ENCODE data around the gene C1orf226. TPM values are rescaled to one million over a fixed set of nuclear protein-coding genes. Genes with fewer than 3 reads are reported as not detected.

C1orf226 gene
- total and polyA plus RNA-seq, 2 experiments from 2014 or later, result 2.8 to 6.6 TPM

- DNase-seq (ENCODE audit: low spot score), result no peak
- no peaks in the 10 kb centered on the region for H3K9me2 ChIP-seq (replicated peaks; ENCODE audit: insufficient read depth)
Observed at GRCh38 chr1:162367073-162367472, 14.5 kb upstream of the C1orf226 start.

DNA sequence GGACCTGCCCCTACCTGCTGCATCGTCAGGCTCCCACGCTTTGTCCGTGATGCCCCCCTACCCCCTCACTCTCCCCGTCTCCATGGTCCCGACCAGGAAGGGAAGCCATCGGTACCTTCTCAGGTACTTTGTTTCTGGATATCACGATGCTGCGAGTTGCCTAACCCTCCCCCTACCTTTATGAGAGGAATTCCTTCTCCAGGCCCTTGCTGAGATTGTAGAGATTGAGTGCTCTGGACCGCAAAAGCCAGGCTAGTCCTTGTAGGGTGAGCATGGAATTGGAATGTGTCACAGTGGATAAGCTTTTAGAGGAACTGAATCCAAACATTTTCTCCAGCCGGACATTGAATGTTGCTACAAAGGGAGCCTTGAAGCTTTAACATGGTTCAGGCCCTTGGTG lies 13.8 kb upstream of the C1orf226 start:
- WGBS (ENCODE audit: low lambda C conversion rate, missing lambda C conversion rate), result 76% methylated on average over 10 of the region's 10 CpGs
- H3K9me3 ChIP-seq (ENCODE audit: low read depth), result no peaks in the 10 kb centered on the region
- TF ChIP-seq EZH2phosphoT487 (IDR thresholded peaks at IDR 0.05; ENCODE audit: low read depth, severe bottlenecking, unreplicated experiment), result no peak
- TF ChIP-seq CTCF (IDR thresholded peaks at IDR 0.05; ENCODE audit: poor library complexity), result no peak
- TF ChIP-seq EZH2 (IDR thresholded peaks at IDR 0.05; ENCODE audit: borderline replicate concordance), result no peak
- no peak overlapping the region for H3K4me2 ChIP-seq
- H3K9me2 ChIP-seq (replicated peaks; ENCODE audit: insufficient read depth), result no peaks in the 10 kb centered on the region
- H2AFZ ChIP-seq, result no peak overlapping the region
- H3K27ac ChIP-seq, result no peak overlapping the region
- H3K4me3 ChIP-seq, result no peak overlapping the region
- H3K27me3 ChIP-seq, result no peaks in the 10 kb centered on the region
- H3K36me3 ChIP-seq (replicated peaks; ENCODE audit: insufficient read depth, low read depth), result no peaks in the 10 kb centered on the region
- no peaks in the 10 kb centered on the region for H3K79me2 ChIP-seq
- H3K4me1 ChIP-seq (ENCODE audit: insufficient read depth), result peaks cover 7% of the 10 kb centered on the region
- H4K20me1 ChIP-seq (ENCODE audit: insufficient read depth, poor library complexity, severe bottlenecking), result no peaks in the 10 kb centered on the region
- DNase-seq (ENCODE audit: low spot score), result no peak

More at GRCh38 chr1:162367073-162367472, 14.5 kb upstream of the C1orf226 start:
- Histone ChIP-seq H3K4me1 (ENCODE audit: insufficient read depth) (peaks cover 7% of the 10 kb centered on the region), H3K4me2 (no peak overlapping the region), H3K4me3 (no peak overlapping the region), H4K20me1 (ENCODE audit: insufficient read depth, poor library complexity, severe bottlenecking) (no peaks in the 10 kb centered on the region), H3K36me3 (replicated peaks; ENCODE audit: insufficient read depth, low read depth) (no peaks in the 10 kb centered on the region), H2AFZ (no peak overlapping the region), H3K9me3 (ENCODE audit: low read depth) (no peaks in the 10 kb centered on the region), H3K27me3 (no peaks in the 10 kb centered on the region), H3K27ac (no peak overlapping the region), H3K79me2 (no peaks in the 10 kb centered on the region)
- no peak for TF ChIP-seq EZH2 (IDR thresholded peaks at IDR 0.05; ENCODE audit: borderline replicate concordance)
- TF ChIP-seq CTCF (IDR thresholded peaks at IDR 0.05; ENCODE audit: poor library complexity), result no peak
- no peak for TF ChIP-seq EZH2phosphoT487 (IDR thresholded peaks at IDR 0.05; ENCODE audit: low read depth, severe bottlenecking, unreplicated experiment)
- 98% methylated on average over 36 of the region's 36 CpGs for WGBS (ENCODE audit: low lambda C conversion rate, missing lambda C conversion rate)

DNA sequence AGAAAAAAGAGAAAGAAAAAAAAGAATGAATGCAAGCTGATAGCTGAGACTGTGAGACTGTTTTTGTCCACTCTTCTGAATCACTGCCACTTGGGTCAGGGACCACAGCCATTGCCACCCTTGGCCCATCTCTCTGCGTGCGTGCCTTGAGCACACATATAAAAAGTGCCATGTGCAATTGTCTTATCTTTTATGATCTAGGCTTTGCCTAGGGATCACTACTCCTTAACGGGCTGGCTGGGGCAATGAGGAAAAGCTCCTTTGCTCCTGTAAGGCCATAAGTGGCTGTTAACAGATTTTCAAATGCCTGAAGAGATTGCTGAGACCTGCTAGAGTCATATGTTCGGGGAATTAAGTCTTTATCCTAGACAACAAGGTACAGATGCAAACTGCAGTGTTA lies 13.1 kb upstream of the C1orf226 start:
- WGBS (ENCODE audit: low lambda C conversion rate, missing lambda C conversion rate), result 58% methylated on average over 4 of the region's 4 CpGs

More for the DNA sequence above, 13.1 kb upstream of the C1orf226 start:
- DNase-seq (ENCODE audit: low spot score), result no peak
- Histone ChIP-seq H3K27me3 (no peaks in the 10 kb centered on the region), H3K9me2 (replicated peaks; ENCODE audit: insufficient read depth) (no peaks in the 10 kb centered on the region), H3K79me2 (no peaks in the 10 kb centered on the region), H3K4me2 (no peak overlapping the region), H3K27ac (no peak overlapping the region), H3K4me3 (no peak overlapping the region), H3K9me3 (ENCODE audit: low read depth) (no peaks in the 10 kb centered on the region), H2AFZ (no peak overlapping the region), H4K20me1 (ENCODE audit: insufficient read depth, poor library complexity, severe bottlenecking) (no peaks in the 10 kb centered on the region), H3K4me1 (ENCODE audit: insufficient read depth) (peaks cover 7% of the 10 kb centered on the region), H3K36me3 (replicated peaks; ENCODE audit: insufficient read depth, low read depth) (no peaks in the 10 kb centered on the region)
- TF ChIP-seq CTCF (IDR thresholded peaks at IDR 0.05; ENCODE audit: poor library complexity), result no peak
- TF ChIP-seq EZH2 (IDR thresholded peaks at IDR 0.05; ENCODE audit: borderline replicate concordance), result no peak
- no peak for TF ChIP-seq EZH2phosphoT487 (IDR thresholded peaks at IDR 0.05; ENCODE audit: low read depth, severe bottlenecking, unreplicated experiment)

Data from hepatocyte (in vitro differentiated cells).